Epidermal melanocyte (primary cell): Measurements from ENCODE around the gene STK32C.

Experiments used
- DNase-seq: peaks from one replicate; pipeline ENCODE4 v3.0.0; 2011; ENCODE audit warnings: low spot score; ENCODE audit not compliant: insufficient read length

The STK32C gene

DNA sequence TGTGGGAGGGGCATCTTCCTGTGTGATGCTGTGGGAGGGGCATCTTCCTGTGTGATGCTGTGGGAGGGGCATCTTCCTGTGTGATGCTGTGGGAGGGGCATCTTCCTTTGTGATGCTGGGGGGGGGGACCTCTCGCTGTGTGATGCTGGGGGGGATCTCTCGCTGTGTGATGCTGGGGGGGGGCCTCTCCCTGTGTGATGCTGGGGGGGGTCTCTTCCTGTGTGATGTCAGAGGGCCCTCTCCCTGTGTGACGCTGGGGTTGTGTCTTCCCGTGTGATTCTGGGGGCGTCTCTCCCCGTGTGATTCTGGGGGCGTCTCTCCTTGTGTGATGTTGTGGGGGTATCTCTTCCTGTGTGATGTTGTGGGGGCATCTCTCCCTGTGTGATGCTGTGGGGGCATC, 148.9 kb downstream of the STK32C start:
- no peak for DNase-seq

DNA sequence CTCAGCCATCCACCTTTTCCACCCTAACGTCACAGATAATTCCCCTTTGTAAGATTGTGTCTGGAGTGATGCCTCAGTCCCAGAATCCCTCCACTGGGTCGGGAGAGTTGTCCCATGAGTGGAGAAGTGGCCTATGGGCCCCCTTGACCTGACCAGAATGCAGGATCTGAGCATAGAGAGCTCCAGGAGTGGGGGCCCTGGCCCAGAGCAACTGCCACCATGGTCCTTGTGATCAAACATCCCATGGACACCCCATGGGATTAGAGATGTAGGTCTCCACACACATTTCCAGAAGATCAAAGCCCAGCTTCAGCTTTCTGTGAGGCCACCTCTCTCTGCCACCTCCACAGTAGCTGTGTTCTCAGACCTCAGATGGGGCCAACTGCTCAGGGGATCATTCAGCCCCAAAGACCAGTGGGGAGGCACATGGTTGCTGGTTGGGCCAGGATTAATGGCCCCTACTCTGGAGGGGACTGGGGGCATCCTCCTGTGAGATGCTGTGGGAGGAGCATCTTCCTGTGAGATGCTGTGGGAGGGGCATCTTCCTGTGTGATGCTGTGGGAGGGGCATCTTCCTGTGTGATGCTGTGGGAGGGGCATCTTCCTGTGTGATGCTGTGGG, 149.5 kb downstream of the STK32C start:
- no peak for DNase-seq
